Thyroid gland (tissue), 4 donors: Measurements from ENCODE around the gene CANT1.

Experiments
- POLR2A ChIP-seq, 2 donors: fragments of 450-650 bp; IDR thresholded peaks; one replicate each; pipeline ENCODE4 v1.6.1; 2017; ENCODE audit warnings: antibody characterized with exemption in 2 of 2, mild to moderate bottlenecking in 2 of 2, moderate library complexity in 1 of 2
- TF ChIP-seq, protein P1 (sequence below), 6 experiments: fragments of 200-600 bp in 3 of 6; fragments of 450-650 bp in 3 of 6; sonication (generic) in 3 of 6; IDR thresholded peaks; one replicate each; pipeline ENCODE4 v1.5.1; 2016 to 2019; ENCODE audit warnings: antibody characterized with exemption in 6 of 6, mild to moderate bottlenecking in 2 of 6, inconsistent platforms in 1 of 6, moderate library complexity in 1 of 6

DNA sequence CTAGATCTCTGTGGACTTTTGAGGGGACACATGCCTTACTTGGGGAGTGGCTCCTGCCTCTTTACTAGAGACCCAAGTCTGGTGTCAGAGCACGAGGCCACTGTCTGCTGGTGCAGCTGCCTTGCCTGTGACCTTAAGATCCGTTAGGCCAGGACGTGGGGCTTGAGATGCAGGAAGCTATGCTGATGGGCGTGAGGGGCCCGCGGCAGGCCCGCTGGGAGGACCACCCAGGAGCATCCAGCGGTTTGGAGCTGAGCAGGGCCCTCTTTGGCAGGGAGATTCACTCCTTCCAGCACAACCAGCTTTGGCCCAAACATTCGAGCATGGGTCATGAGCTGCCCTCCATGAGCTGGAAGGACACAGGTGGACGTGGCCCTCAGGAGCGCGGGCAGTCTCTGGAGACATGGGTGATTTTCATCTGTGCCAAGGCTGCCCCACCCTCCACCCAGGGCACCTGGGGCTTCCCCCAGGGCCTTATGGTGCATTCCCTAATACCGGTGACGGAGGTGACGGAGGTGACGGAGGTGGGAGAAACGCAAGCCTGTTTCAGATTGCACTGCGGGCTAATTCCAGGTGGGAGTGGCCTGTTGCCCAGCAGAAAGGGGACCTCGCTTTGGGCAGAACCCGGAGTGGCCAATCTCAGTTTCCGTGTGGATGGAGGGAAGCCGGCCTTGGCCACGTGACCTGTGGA, 42.5 kb downstream of the CANT1 start:
- TF ChIP-seq POLR2A (IDR thresholded peaks at IDR 0.05), result no peak
- TF ChIP-seq, protein P1, sequence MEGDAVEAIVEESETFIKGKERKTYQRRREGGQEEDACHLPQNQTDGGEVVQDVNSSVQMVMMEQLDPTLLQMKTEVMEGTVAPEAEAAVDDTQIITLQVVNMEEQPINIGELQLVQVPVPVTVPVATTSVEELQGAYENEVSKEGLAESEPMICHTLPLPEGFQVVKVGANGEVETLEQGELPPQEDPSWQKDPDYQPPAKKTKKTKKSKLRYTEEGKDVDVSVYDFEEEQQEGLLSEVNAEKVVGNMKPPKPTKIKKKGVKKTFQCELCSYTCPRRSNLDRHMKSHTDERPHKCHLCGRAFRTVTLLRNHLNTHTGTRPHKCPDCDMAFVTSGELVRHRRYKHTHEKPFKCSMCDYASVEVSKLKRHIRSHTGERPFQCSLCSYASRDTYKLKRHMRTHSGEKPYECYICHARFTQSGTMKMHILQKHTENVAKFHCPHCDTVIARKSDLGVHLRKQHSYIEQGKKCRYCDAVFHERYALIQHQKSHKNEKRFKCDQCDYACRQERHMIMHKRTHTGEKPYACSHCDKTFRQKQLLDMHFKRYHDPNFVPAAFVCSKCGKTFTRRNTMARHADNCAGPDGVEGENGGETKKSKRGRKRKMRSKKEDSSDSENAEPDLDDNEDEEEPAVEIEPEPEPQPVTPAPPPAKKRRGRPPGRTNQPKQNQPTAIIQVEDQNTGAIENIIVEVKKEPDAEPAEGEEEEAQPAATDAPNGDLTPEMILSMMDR (IDR thresholded peaks at IDR 0.05), result no peak
